ENCODE results near the gene CADPS2.

Gene CADPS2

DNA sequence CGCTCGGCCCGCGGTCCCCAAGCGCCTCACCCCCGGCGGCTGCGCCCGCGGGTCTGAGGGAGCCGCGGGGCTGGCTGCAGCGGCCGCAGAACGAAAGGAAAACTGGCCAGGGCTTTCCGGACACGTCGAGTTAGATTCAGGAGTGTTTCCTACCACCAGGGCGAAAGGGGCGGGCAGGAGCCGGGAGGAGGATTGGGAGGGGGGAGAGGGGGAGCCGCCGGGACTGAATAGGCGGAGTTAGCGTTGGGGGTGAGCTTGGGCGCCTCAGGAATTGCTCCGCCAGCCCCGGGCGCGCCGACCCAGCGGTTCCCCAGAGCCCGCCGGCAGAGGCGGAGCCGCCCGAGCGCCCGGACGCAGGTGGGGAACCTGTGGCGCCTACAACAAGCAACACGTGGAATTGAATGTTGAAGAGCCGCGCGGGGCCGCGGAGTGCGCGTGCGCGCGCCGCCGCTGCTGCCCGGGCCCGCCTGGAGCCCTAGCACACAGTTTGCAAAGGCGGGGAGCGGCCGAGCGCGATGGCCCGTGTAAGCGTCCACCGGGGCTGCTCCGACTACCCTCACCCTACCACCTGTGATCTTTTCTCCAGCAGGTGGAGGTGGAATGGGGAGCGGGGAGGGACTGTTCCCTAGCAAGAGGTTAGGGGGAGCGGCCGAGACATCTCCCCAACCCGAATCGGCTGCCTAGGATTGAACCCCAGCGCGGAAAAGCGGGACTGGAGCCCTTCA, at the start of gene CADPS2:
CADPS2 (minus strand) TSS at position 104 of the 725 bp plus-strand sequence. CDS start 123 bp downstream, outside the sequence.
- DNase-seq: no peak

DNA sequence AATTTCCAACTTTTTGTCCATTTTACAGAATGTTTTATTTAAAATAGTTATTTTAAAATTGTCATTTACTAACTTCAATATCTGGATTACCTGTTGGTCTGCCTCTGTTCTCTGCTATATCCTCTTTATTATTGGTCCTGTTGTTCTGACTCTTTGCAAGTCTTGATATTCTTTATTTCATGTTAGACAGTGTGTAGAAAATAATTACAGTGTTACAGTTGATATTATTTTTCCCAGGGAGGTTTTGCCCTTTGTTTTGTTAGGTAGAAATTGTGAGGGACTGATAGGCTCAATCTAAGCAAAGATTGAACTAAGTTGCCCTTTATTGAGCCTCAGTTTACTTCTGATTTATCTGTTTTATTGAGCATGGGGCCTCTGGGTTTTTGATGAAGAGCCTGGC, 49.4 kb upstream of the CADPS2 start:
- no peak for DNase-seq

DNA sequence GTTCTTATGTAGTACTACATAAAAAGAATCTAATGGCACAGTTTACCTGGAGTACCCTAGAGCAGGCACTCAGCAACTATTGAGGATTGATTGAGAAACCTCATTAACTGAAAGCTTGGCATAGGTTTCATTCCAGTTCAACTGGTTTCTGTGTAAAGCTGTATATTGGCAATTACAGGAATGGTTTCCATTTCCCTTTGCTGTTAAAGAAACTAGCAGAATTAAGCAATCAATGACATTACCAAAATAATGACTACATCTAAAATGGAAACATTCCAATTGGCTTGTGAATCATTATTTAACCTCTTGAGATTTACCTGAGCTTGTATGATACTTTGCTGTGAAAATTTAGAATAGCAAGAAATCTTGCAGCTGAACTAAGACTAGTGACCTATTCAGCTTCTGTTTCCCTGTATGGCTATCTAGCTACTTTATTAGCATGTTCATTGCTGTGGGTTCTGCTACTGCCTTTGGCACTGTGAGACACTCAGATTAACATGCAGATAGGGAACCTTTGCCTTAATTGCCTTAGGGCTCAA, 33.5 kb upstream of the CADPS2 start:
- DNase-seq: no peak

- DNase-seq: no peak
These were observed 28.6 kb upstream of the CADPS2 start for GRCh38 chr7:122914812-122915211.

GRCh38 chr7:122913608-122914007, 27.3 kb upstream of the CADPS2 start:
- no peak for DNase-seq

DNA sequence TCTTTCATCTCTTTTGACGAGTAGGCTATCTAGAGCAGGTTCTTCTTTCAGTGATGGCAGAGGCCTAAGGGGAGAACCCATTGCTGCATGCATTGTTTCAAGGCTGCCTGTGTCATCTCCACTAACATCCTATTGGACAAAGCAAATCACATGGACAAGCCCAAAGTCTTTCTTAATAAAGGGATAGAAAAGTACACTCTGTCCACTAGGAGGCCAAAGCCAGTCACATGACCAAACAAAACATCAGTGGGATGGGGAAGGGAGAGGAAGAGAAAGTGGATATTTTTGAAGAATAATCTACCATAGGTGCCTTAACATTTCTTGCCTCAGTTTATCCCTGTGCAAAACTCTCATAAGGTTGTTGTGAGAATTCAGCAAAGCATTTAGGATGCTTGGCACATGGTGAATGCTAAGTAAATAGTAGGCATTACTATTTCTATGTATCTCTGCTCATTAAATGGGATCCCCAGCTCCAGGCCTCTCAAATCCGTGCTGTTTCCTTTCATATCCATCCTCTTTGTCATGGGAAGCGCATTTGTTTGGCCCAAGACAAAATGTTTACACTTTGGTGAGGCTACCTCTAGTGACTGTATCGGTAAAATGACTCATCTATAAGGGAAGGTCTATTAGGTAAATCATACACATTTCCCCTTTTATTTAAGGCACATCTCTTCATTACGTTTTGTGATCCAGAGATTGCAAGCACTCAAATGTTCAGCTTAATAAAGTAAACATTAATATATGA, 16.7 kb upstream of the CADPS2 start:
- DNase-seq: no peak

GRCh38 chr7:122901250-122901649, 15.0 kb upstream of the CADPS2 start:
- no peak for DNase-seq

DNA sequence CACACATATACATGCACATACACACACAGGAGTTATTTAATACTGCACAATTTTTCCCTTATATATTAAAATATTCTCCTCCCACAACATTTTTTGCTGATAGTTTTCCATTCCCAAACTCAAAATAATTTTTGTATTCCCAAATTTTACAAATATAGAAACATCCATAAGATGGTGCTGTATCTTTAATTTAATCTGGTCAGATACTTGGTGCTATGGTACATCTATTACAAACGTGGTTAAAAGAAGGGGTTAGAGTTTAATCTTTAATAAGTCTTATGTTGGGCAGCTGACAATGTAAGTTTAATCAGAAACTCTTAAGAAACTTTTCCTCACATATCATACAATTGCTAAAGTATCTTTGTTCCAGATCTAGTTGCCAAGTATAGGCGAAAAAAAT, 10.2 kb upstream of the CADPS2 start:
- no peak for DNase-seq

GRCh38 chr7:122893486-122893885, 7.2 kb upstream of the CADPS2 start:
- DNase-seq: no peak

DNA sequence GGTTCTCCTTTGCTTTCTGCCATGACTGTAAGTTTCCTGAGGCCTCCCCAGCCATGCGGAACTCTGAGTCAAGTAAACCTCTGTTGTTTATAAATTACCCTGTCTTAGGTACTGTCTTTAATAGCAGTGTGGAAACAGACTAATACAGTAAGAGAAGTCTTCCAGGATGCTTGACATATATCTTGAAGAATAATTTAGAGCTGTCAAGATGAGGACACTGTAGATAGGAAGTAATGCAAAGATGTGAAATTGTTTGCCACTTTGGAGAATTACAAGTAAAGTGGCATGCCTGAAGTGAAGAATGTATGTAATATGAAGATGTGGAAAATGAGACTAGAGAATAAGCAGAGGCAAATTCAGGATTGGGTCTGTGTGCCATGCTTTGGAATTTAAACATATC, 2.9 kb upstream of the CADPS2 start:
- DNase-seq: no peak

DNA sequence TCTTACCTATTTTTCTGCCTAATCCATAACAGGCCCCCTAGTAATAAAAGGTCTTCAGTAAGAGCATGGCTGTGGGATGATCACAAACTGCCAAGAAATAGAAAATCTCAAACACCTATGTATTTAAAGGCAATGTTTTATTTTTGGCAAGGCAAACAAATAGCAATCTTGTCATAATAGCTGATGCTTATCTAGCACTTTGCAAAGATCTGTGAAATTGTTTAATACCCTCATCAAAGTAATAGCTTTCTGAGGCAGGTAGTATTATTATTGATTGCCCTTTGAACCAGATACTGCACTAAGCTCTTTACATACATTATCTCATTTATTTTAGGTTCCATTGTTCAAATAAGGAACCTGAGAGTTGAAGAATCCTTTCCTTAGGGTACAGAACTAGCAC, 1.6 kb upstream of the CADPS2 start:
- no peak for DNase-seq

GRCh38 chr7:122887198-122887597, 938 bp upstream of the CADPS2 start:
- DNase-seq: no peak

- DNase-seq: no peak
These were observed 490 bp downstream of the CADPS2 start for GRCh38 chr7:122885583-122886356.

- DNase-seq: no peak
These were observed 2.1 kb downstream of the CADPS2 start for GRCh38 chr7:122884186-122884585.

- no peak for DNase-seq
These were observed 3.1 kb downstream of the CADPS2 start for GRCh38 chr7:122883049-122883680.

GRCh38 chr7:122881324-122881723, 4.9 kb downstream of the CADPS2 start:
- DNase-seq: no peak

- no peak for DNase-seq
These were observed 17.0 kb downstream of the CADPS2 start for GRCh38 chr7:122869260-122869659.

DNA sequence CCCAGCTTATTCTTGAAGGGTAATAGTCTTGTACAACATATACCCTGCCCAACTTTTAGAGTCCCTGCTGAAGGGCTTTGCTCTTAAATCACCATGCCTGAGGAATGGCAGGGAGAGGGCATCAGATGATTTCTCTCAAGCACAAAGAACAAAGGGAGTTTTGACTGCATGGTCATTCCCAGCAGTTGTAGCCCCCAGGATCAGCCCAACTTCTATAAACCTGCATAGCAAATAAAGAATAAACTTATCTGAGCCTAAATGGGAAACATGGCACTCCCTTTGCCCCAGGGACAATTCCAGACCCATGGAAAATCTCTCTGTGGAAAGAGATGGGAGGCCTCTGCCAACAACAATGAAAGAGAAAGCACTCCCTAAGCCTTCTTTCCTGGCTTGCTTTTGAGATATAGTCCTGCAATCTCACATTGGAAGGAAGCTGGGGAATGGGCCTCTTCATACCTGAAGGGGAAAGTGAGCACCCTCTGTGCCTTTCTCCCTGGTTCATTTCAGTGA, 18.7 kb downstream of the CADPS2 start:
- DNase-seq: no peak

GRCh38 chr7:122864838-122865237, 21.4 kb downstream of the CADPS2 start:
- DNase-seq: no peak

DNA sequence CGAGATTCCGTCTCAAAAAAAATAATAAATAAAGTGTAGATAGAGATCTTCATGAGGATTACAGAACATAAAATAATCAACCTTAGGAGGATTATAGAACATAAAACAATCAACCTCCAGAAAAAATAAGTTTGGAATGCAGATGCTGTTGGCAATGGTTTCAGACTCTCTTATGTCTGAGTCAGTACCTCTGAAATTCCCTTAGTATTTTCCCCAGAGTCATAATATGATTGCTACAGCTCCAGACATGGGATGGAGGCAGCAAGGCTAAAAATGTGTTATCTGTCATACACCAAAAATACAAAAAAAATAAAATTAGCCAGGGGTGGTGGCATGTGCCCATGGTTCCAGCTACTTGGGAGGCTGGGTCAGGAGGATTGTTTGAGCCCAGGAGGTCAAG, 22.2 kb downstream of the CADPS2 start:
- DNase-seq: no peak

DNA sequence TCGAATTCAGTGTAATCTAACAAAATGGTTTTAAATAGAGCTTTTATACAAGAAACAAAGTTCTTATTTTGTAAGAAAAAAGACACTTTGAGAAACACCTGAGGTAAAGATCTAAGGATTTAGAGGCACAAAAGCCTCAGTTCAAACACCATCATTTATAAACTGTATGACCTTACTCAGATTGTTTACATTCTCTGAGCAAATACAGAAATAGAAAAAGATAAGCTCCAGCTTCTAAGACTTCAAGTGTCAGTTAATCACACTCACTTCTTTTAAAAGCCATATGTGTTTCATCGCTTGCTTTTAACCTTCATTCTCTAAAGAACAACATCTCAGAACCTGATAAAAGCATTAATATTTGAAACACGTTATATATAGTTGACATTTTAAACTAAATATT, 27.9 kb downstream of the CADPS2 start:
- no peak for DNase-seq

DNA sequence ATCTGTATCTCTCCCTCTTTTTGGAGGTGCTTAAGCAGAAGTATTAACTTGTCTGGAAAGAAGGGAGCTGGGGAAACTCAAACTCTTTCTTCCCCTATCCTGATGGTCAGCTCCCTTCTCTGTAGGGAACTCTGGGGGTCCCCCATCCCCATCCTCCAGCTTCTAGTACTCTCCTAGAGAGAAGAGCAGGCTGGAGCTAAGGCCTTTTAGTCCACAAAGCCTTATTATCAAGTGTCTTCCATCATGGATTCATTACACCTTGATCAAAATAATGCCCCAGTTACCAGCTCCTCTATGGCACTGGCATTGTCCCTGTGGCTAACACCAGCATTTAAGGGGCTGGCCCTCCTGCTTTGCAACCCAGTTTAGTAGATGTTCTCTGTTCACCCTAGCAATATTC, 35.7 kb downstream of the CADPS2 start:
- no peak for DNase-seq

- DNase-seq: no peak
These were observed 36.3 kb downstream of the CADPS2 start for GRCh38 chr7:122849957-122850328.

All from DMS 273 treated with DMSO at 0.1 percent for 48 hours (cell line).